ENCODE measurements around the gene MAML1.

The MAML1 gene

DNA sequence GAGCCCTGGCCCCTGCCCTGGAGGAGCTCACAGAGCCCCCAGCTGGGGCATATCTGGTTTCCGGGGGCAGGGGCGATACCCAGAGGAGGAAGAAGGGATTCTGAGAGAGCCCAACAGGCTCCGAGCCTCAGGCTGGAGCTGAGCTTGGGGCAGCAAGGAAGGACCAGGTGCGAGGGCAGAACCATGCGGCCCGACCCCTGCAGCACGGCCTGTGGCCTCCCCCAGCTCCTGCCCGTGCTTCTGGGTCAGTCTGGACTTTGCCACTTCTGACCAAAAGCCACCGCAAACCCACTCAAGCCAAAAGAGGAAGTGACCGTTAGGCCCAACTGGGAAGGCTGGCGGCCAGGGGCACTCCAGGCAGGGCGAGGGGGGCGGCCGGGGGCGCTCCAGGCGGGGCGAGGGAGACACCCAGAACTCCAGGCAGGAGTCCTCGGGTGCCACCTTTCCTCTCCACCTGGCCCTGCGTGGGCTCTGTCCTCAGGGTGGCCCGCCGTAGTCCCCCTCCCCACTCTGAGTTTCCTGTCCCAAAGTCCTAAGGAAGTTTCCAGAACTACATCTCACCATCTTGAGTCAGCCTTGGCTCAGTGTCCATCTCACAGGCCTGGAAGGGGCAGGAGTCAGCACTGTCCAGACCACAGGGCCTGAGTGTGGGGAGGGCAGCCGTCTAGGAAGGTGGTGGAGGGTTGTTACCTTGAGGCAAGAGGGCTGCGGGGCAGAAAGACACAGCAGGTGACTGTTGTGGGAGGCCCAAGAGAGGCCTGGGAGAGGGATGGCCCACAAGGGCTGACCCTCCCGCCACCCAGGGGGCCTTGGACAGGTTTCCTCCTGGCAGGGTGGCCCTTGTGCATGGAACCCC, 60.2 kb downstream of the MAML1 start:
- no peak for DNase-seq (ENCODE audit: low read depth in 2 of 2, low spot score in 1 of 2)

DNA sequence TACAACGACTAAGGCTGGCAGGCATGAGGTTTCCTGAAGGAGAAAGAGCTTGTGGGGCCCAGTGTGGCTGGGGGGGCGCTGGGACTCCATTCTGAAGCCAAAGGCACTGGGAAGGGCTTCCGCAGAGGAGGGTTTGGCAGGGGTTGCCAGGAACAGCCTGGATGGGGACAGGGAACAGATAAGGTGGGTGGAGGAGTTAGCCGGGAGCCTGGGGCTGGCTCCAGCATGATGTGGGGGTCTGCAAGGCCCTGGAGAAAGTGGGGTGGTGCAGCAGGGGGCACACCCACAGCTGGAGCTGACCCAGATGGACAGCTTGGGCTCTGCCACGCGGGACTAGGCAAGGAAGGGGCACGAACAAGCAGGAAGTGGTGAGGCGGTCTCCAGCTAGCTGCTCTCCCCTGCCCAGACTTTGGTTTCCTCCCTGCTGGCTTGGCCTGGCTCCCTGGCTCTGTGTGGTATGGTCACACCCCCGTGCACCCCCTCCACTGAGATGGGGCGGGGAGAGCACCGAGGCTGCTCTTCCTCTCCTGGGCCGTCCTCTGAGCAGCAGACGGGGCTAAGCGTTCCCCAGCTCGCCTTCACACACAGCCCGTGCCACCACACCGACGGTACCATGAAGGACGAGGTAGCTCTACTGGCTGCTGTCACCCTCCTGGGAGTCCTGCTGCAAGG, 61.0 kb downstream of the MAML1 start, which contains the start of gene LTC4S:
Gene LTC4S, plus strand, starts transcription at position 519 of the 672 bp plus-strand sequence. Its CDS starts 95 bp downstream, at position 614.
- DNase-seq (ENCODE audit: low read depth in 2 of 2, low spot score in 1 of 2): no peak

DNA sequence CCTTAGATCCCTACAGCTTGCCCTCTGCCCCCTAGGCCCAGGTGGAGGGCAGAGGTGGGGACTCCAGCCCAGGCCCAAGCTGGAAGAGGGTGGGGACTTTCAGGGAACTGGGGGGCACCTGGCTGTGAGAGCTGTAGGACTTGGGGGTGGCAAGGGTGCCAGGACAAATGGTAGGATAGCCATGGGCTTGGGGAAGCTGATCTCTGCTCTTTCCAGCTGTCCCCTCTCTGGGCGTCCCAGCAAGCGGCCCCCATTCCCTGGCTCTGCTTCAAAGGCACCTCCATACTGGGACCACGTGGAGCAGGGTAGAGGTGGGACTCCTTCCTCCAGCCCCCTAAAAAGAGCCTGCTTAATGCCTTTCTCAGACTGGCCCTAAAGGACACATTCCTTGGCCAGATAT, 61.5 kb downstream of the MAML1 start:
- no peak for DNase-seq (ENCODE audit: low read depth in 2 of 2, low spot score in 1 of 2)

DNA sequence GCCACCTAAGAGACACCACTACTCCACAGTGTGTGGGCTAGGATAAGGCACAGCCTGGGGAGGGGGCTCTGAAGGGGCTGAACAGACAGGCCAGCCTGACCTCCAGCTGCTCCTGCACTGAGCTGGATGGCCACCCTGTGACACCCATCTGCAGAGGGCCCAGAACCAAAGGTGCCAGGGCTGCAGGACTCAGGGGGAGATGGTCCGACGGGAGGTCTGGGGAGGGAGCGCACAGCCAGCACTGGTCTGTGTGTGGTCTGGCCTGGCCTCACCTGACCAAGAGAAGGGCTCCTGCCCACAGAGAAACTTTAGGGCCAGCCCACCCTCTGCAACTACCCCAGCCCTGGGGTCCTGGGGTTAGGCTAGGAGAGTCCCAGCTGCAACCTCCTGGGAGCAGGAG, 62.0 kb downstream of the MAML1 start:
- no peak for DNase-seq (ENCODE audit: low read depth in 2 of 2, low spot score in 1 of 2)

DNA sequence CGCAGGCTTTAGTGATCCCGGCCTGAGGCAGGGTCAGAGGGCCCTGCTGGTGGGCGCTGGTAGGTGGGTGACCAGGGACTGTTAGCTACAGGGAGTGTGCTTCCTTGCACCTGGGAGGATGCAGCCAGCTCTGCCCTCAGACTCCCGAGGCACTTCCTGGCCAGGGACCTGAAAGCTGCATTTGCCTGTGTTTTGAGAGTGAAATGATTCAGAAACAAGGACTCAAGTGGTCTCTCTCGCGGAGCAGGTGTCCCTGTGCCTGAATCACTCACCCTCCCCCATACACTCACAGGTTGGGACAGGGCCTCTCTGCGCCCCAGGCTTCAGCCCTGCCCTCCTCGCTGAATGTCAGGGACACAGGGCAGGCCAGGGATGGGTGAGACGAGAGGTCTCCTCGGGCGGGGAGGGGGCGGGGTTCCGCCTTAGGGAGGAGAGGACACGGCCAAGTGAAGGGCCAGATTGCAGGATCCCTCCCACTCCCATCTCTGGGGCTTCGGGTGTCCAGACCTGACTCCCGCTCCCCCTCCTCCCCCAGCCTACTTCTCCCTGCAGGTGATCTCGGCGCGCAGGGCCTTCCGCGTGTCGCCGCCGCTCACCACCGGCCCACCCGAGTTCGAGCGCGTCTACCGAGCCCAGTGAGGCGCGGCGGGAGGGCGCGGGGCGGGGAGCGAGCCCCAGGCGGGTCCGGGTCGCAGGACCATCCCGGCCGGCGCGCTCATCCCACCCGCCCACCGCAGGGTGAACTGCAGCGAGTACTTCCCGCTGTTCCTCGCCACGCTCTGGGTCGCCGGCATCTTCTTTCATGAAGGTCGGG, 62.6 kb downstream of the MAML1 start:
- DNase-seq (ENCODE audit: low read depth in 2 of 2, low spot score in 1 of 2): no peak

DNA sequence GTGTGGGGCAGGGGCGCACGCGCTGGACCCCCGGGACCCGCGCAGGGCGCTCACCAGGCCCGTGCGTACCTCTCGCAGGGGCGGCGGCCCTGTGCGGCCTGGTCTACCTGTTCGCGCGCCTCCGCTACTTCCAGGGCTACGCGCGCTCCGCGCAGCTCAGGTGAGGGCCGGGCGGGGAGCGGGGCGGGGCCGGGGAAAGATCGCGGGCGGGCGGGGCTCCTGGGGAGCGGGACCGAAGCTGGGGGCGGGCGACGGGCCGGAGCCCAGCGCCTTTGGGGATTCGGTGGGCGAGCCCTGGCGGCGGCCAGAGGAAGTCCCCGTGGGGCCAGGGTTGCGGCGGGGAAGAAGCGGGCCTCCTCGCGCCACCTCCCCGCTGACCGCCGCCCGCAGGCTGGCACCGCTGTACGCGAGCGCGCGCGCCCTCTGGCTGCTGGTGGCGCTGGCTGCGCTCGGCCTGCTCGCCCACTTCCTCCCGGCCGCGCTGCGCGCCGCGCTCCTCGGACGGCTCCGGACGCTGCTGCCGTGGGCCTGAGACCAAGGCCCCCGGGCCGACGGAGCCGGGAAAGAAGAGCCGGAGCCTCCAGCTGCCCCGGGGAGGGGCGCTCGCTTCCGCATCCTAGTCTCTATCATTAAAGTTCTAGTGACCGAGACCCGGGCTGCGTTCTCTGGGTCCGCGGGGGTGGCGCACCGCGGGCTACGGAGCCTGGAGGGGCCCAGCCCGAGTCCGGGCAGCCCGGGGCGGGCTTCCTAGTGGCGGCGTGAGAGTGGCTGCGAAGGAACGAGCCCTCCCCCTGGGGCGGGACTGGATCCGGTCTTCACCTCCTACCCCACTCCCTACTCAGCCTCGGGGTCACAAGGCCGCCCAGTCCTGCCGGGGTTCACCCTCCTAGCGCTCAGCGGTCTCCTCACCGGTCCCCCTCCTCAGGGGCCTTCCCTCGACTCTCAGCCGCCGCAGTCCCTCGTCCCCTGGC, 63.5 kb downstream of the MAML1 start:
- DNase-seq (ENCODE audit: low read depth in 2 of 2, low spot score in 1 of 2): no peak

DNA sequence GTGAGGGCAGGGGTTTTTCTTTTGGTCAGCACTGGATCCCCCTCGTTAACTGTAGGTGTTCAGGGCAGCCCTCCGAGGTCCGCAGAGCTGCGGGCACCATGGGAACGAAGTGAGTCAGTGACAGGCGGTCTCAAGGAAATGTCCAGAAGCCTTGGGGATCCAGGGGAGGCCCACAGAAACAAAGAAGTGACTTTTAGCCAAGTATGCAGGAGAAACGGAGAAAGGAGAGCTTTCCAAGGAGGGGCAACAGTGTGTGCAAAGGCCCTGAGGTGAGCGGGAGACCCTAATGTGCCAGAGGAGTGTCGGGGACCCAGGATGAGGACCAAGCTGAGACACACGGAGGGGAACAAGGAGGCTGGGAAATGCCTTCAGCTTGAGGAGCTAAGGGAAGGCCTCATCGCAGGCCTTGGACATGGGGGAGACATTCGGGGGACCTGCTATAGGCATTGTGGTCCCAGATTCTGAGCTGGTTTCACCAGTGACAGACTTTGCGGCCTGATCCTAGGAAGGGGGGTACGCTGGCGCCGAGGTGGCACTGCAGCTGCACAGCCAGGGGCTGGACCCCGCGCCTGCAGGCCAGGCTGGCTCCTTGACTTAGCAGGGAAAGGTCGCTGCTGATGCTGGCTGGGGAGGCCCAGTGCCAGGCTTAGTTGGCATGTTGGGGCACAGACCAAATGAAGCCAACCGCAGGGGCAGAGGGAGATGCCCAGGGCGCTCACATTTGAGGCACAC, 64.4 kb downstream of the MAML1 start:
- DNase-seq (ENCODE audit: low read depth in 2 of 2, low spot score in 1 of 2): no peak

DNA sequence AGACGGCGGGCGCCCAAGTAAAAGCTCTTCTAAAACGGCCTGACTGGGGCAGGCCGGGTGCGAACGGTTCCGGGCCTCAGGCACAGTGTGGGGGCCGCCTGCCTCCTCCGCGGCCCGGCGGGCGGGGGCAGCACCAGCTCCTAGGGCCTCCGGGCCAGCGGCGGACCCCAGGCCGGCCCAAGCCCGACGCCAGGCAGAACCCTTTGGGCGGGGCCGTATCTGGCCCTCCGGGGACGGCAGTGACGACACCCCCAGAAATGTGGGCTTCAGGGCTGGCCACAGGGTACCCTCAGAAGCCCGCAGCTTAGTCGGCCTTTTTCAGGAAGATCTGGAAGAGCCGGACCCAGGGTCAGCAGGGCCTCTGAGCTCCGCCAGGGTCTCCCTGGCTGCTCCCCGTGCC, 65.1 kb downstream of the MAML1 start:
- no peak for DNase-seq (ENCODE audit: low read depth in 2 of 2, low spot score in 1 of 2)

DNA sequence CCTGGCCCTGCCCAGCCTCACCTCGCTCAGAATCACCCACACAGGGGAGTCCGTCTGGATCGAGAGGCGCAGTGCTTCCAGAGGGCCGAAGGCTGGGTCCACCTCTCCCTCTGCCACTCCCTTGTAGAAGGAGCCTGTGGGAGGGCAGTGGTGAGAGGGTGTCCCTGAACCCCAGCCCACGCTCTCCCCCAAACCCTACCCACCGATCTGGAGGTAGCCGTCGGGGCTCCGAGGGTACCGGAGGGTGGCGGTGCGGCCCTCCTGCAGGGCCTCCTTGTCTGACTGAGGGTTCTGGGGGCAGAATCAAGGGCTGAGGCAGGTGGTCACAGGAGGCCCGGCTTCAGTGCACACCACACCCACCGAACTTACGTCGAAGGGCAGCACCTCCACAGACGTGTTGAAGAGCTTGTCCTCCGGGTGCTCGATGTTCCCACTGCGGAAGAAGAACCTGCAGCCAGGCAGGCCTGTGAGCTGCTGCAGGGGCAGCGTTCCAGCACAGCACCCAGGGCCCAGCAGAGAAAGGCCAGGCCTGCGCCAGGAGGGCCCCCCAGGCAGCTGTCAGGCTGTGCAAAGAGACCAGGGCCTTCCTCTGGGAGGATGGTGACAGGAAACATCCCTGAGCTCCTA, 65.6 kb downstream of the MAML1 start:
- no peak for DNase-seq (ENCODE audit: low read depth in 2 of 2, low spot score in 1 of 2)

DNA sequence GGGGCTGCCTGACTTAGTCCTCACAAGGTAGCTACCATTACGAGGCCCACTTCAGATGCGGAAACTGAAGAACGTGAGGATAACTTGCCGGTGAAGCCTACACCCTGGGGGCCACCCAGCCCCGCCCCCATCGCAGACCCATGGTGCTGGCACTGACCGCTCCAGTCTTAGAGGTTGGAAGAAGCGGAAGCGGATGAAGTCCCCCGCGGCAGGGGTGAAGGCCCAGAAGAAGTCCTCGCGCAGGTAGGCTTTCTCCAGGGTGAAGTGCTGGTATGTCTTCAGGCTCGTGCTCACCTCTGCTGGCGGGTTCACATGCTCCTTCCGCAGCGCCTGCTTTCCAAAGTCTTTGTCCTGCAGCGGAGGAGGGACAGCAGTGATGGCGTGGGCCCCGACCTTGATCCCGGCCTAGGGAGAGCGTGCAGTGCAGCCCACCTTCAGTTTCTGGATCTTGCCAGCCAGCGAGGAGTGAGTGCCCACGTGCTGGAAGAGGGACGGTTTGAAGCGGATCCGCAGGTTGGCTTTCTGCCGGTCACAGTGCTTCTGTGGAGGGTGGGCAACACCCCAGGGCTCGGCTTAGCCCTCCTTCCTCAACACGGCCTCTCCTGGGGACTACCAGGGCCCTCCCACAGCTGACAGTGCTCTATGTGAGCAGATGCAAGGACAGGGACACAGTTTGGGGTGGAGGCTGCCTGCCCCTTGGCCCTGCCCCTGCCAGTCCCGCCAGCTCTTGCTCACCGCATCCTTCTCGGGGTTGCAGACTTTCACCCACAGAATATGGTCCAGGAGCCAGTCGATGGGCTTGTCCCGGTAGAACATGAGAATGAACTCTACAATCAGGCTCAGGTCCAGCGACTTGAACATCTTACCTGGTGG, 66.4 kb downstream of the MAML1 start:
- no peak for DNase-seq (ENCODE audit: low read depth in 2 of 2, low spot score in 1 of 2)

DNA sequence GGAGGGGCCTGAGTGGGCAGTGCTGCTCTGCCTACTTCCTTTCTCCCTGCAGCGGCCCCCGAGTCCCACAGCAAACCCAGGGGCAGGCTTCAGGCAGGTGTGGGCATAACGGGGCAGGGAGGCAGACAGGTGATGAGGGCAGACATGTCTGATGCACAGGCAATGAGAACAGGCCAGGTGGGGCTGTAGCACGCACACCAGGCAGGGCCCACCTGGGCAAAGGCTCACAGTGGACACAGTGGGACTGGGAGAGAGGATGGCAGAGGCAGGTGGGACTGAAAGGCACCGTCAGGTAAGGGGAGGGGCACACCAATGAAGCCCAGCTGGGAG, 67.0 kb downstream of the MAML1 start:
- DNase-seq (ENCODE audit: low read depth in 2 of 2, low spot score in 1 of 2): no peak

DNA sequence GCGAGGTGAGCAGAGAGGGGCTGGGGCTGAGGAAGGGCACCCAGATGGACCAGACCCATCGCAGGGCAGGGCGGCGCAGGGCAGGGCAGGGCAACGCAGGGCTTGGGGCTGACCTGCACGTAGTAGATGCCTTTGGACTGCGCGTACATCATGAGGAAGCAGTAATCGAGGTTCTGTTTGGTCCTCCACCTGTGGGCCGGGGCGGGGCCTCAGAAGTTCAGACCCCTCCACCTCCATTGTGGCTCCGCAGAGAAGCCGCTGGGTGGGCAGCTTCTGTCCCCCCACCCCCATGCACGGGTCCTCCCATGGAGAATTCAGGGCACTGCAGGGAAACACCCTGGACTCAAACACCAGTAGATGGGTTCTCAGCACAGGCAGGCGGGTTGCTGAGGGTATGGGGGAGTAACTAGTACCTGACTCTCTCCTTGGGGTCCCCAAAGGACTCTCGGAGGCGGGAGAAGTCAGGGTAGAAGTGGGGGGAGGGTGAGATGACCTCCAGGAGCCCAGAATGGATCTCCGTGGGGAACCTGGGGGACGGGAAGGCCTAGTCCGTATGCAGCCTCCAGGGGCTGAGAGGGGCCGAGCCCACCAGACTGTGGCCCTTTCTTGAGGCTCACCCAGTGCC, 67.6 kb downstream of the MAML1 start:
- DNase-seq (ENCODE audit: low read depth in 2 of 2, low spot score in 1 of 2): no peak

DNA sequence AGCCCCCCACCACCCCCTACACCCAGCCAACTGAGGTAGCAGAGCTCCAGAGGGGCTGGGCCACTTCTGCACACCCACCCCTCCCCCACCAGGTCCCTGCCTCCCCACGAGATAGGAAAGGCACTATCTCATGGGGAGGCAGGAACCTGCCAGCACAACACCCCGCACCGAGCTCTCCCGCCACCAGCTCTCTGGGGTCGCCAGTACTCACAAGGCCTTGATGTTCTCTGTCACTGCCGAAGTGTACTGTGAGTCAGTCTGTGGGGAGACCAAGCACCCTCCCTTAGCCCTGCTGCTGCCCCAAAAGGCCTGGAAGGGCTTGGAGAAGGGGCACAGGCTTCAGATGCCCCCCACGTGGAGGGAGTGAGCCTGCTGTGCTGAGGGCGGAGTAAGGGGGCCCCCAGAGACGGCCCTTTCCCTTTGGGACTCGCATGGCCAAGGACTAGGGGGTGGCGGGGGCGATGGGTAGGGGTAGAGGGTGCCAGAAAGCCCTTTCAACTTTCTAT, 68.1 kb downstream of the MAML1 start:
- DNase-seq (ENCODE audit: low read depth in 2 of 2, low spot score in 1 of 2): no peak

DNA sequence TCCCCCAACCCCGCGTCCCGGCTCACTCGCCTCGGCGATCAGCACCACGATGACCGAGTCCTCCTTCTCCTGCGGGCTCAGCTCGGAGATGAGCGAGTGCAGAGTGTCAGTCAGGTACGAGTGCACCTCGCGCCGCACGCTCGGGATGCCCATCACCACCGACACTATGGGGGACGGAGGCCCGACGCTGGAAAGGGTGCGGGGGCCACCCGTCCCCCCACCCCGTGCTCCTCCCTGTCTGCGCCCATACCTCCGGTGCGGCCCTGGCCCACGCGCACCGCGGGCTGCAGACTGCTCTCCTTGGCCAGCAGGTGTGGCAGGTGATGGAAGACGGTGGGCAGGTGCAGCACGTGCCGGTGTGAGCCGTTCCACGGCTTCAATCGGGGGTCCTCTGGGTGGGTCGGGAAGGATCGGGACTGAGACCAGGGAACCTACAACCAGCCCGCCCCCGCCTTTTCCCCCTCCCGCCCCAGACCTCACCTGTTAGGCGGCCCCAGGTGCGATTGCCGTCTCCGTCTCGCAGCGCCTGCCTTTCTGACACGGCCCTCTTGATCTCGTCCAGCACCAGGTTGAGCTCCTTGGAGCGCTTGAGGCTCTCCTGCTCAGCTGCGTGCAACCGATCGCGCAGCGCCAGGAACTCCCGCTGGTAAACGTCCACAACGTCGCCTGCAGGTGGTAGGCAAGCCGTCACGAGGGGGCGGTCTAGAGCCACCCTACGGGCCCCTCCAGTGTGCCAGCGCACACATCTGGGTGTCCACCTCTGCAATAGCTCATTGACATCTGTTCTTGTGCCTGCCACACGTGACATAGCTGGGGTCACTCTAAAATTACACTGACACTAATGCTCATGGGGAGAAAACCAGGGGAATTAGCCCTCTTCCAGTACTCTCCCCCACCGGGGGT, 68.9 kb downstream of the MAML1 start:
- DNase-seq (ENCODE audit: low read depth in 2 of 2, low spot score in 1 of 2): peak in 1 of 2 donors; percentile 76

DNA sequence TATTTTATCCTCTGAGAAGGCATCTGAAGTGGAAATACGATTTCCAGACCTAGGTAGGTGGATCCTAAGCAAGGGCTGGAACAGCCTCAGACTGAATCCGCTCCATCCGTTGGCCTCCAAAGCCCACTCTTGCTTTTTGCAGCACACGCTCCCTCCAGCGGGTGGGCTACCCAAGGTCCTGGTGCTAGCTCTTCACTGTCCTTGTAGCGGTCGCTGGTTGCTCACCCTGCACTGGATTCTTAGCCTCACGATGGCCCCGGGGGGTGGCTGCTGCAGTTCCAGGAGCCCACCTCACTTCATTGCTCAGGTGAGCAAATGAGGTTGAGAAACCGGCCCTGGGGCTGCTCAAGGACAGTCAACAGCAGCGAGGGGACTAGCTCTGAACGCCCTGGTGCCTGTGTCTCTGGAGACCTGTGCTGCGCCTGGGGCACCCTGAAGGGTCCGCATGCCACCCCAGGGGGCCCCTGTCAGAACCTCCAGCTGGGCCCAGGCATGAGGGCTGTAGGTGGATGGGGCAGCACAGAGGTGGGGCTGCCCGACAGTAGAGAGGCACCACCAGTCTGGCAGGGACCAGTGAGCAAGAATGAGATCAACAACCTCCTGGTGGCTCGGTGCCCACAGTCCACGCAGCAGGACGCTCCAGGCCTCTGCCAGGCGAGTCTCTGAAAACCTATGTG, 69.7 kb downstream of the MAML1 start:
- DNase-seq (ENCODE audit: low read depth in 2 of 2, low spot score in 1 of 2): no peak

DNA sequence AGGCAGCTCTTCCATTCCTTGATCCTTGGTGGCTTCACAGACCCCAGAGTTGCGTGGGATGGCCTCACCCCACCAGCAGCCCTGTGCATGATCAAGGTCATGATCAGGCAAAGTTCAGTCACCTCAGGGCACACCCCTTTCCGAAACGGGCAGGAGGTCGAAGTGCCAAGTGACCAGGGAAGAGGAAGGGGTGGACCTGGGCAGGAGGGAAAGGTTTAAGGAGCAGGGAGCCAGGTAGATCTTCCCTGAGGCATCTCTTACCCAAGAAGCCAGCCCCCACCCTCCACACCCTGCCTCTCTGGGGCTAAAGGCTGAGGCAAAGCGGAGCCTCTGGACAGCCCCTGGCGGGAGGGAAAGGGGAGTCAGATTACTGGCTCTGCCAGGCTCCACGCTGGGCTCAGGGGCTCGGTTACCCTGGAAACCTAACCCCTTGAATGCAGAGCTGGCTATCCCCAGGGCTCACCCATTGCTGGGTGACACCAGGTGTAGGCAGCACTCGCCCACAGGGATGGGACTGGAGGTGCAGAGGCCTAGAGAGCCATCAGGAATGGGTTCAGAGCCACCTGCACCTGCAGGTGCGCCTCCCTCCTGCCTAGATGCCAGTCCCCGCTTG, 70.4 kb downstream of the MAML1 start:
- no peak for DNase-seq (ENCODE audit: low read depth in 2 of 2, low spot score in 1 of 2)

Measured in stimulated activated CD8-positive, alpha-beta memory T cell treated with anti-CD3 and anti-CD28 coated beads, Interleukin-4, amount 100 ng/mL, for 1 hour (primary cell).